ENCODE measurements around the gene PRR19. TPM values are rescaled to one million over a fixed set of nuclear protein-coding genes. Genes with fewer than 3 reads are reported as not detected.

PRR19 gene
- total and polyA plus RNA-seq, 10 of the 15 experiments (the other 5 are each of a cell fraction or from before 2014, with no cell fraction given) = 0.09 to 1.7 (median 0.73) TPM; not detected in 1

DNA sequence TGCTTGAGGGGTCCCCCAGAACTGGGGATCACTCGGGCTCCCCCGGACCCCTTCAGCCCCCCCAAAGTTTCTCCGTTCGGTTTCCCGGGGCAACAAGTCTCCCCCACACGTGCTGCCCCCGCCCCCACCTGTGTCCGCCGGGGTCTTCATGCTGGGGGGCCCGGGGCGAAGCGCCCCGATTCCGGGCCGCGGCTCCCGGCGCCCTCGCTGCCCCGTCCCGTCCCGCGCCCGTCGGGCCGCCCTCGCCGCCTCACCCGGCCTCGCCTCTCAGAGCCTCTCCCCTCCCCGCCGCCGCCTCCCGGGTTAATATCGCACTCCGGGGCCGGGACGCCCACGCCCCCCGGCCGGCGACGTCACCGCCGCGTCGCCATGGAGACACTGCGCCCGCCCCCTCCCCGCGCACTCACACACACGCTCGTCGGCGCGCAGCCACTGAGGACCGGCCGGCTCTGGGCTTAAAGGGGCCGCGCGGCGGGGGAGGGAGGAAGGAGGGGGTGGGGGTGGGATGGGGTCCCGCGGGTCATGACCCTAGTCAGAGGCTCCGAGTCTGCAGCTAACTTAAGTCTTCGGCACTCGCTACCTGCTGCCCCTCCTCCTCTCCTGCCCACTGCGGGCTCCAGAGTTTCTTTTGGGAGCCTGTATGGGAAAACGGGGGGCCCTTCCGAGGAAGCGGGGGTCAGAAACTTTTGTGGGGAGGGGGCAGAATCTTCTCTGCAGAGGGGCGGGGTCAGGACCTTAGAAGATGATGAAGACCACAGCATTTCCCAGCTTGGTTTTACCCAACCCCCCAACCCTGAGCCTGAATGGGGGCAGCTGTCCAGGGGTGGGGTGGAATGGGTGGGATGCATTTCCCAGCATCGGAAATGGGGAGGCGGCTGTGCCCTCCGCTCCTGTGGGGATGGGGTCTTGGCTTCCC is 46.8 kb upstream of the PRR19 start, which contains the start of gene ERF (continued):
- TF ChIP-seq, protein P1, sequence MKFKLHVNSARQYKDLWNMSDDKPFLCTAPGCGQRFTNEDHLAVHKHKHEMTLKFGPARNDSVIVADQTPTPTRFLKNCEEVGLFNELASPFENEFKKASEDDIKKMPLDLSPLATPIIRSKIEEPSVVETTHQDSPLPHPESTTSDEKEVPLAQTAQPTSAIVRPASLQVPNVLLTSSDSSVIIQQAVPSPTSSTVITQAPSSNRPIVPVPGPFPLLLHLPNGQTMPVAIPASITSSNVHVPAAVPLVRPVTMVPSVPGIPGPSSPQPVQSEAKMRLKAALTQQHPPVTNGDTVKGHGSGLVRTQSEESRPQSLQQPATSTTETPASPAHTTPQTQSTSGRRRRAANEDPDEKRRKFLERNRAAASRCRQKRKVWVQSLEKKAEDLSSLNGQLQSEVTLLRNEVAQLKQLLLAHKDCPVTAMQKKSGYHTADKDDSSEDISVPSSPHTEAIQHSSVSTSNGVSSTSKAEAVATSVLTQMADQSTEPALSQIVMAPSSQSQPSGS (IDR thresholded peaks at IDR 0.05; ENCODE audit: low read length) = no peak
- TF ChIP-seq, protein P2, sequence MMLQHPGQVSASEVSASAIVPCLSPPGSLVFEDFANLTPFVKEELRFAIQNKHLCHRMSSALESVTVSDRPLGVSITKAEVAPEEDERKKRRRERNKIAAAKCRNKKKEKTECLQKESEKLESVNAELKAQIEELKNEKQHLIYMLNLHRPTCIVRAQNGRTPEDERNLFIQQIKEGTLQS (IDR thresholded peaks at IDR 0.05; ENCODE audit: borderline replicate concordance, extremely low read depth, low read depth, low read length) = no peak
- peak; percentile 48; the same call in 1 of the 2 replicates for TF ChIP-seq SMARCA5 (IDR thresholded peaks at IDR 0.05)
- TF ChIP-seq TAF1 (IDR thresholded peaks at IDR 0.05; ENCODE audit: borderline replicate concordance, low read depth, low read length) = peak; percentile 53; the same call in 1 of the 2 replicates
- TF ChIP-seq NFYB (IDR thresholded peaks at IDR 0.05; ENCODE audit: insufficient read depth, low read depth, low read length) = no peak
- no peak for TF ChIP-seq NBN (IDR thresholded peaks at IDR 0.05)
- TF ChIP-seq RAD51 (IDR thresholded peaks at IDR 0.05) = no peak
- no peak for TF ChIP-seq CBX5 (IDR thresholded peaks at IDR 0.05; ENCODE audit: low read depth)
- TF ChIP-seq HDAC2 (IDR thresholded peaks at IDR 0.05) = no peak
- TF ChIP-seq WRNIP1 (IDR thresholded peaks at IDR 0.05; ENCODE audit: borderline replicate concordance, low read depth, low read length) = no peak
- TF ChIP-seq IKZF2 (IDR thresholded peaks at IDR 0.05) = no peak
- TF ChIP-seq, protein P3, sequence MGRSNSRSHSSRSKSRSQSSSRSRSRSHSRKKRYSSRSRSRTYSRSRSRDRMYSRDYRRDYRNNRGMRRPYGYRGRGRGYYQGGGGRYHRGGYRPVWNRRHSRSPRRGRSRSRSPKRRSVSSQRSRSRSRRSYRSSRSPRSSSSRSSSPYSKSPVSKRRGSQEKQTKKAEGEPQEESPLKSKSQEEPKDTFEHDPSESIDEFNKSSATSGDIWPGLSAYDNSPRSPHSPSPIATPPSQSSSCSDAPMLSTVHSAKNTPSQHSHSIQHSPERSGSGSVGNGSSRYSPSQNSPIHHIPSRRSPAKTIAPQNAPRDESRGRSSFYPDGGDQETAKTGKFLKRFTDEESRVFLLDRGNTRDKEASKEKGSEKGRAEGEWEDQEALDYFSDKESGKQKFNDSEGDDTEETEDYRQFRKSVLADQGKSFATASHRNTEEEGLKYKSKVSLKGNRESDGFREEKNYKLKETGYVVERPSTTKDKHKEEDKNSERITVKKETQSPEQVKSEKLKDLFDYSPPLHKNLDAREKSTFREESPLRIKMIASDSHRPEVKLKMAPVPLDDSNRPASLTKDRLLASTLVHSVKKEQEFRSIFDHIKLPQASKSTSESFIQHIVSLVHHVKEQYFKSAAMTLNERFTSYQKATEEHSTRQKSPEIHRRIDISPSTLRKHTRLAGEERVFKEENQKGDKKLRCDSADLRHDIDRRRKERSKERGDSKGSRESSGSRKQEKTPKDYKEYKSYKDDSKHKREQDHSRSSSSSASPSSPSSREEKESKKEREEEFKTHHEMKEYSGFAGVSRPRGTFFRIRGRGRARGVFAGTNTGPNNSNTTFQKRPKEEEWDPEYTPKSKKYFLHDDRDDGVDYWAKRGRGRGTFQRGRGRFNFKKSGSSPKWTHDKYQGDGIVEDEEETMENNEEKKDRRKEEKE (IDR thresholded peaks at IDR 0.05) = no peak
- TF ChIP-seq, protein P4, sequence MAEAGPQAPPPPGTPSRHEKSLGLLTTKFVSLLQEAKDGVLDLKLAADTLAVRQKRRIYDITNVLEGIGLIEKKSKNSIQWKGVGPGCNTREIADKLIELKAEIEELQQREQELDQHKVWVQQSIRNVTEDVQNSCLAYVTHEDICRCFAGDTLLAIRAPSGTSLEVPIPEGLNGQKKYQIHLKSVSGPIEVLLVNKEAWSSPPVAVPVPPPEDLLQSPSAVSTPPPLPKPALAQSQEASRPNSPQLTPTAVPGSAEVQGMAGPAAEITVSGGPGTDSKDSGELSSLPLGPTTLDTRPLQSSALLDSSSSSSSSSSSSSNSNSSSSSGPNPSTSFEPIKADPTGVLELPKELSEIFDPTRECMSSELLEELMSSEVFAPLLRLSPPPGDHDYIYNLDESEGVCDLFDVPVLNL (IDR thresholded peaks at IDR 0.05; ENCODE audit: low read depth, low read length) = 0 out of 2 replicates have a peak, but pooled peaks have one; percentile 20
- TF ChIP-seq POU2F2 (IDR thresholded peaks at IDR 0.05; ENCODE audit: borderline replicate concordance, low read depth, low read length) = peak; percentile 42; the same call in 1 of the 3 replicates
- no peak for TF ChIP-seq STAT3 (IDR thresholded peaks at IDR 0.05; ENCODE audit: low read depth, low read length)
- no peak for TF ChIP-seq SREBF1 (IDR thresholded peaks at IDR 0.05; ENCODE audit: low read length)
- no peak for TF ChIP-seq FOXK2 (IDR thresholded peaks at IDR 0.05)
- TF ChIP-seq ATF7 (IDR thresholded peaks at IDR 0.05; ENCODE audit: low read depth) = peak; percentile 31; the same call in 1 of the 2 replicates
- no peak for TF ChIP-seq BRCA1 (IDR thresholded peaks at IDR 0.05; ENCODE audit: low read depth, low read length)
- TF ChIP-seq NR2F1 (conservative IDR thresholded peaks at IDR 0.05) = no peak
- TF ChIP-seq EED (IDR thresholded peaks at IDR 0.05; ENCODE audit: low read depth) = no peak
- no peak; the same call in 1 of the 2 replicates for TF ChIP-seq NFXL1 (IDR thresholded peaks at IDR 0.05; ENCODE audit: borderline replicate concordance)
- TF ChIP-seq ZNF622 (IDR thresholded peaks at IDR 0.05) = no peak

Measured in GM12878 (cell line).